Neural progenitor cell (in vitro differentiated cells): ENCODE measurements around the gene LRRC8B.

Experiments
- EZH2 ChIP-seq: fragments of 200-600 bp; sonication (generic); IDR thresholded peaks from 2 replicates; pipeline ENCODE4 v1.6.1; 2017; ENCODE audit warnings: antibody characterized with exemption, mild to moderate bottlenecking, moderate library complexity
- EZH2phosphoT487 ChIP-seq: fragments of 200-600 bp; sonication (generic); IDR thresholded peaks from 2 replicates; pipeline ENCODE4 v1.6.1; 2017; ENCODE audit warnings: antibody characterized with exemption
- TF ChIP-seq, protein P1 (sequence below): fragments of 200-600 bp; sonication (generic); IDR thresholded peaks from 2 replicates; pipeline ENCODE4 v1.5.1; 2017; ENCODE audit warnings: antibody characterized with exemption, mild to moderate bottlenecking

DNA sequence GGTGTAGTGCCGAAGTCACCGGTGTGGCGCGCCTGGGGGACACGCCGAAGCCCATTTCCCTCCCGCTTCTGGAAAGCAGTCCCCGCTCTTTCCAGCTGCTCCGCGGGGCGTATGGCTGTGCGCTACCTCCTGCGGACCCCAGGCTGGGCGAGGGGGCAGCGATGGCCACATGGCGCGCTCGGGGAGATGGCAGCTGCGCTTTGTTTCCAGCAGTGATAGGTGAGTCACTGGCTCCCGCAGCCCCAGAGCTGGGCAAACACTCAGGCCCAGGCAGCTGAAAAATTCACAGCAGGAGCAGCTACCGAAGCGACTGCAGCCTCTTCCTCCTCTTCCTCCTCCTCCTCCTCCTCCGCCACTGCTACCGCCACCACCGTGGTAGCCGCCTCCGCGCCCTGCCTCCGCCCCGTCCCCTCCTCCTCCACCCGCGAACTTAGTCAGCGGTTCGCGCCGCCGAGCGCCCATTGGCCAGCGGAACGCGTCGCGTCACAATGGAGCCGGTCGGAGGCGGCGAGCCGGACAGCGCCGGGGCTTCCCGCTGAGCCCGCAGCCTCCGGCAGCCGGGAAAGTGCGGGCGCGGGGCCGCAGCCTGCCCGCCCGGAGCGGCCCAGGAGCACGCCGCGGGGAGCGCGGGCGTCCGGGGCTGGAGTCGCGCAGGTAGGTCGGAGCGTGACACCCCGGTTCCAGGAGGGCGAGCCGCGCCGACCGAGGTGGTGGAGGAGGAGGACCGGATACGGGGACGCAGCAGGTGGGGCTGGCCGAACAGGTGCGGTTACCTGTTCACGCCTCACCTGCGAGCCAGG is at the start of gene LRRC8B:
- TF ChIP-seq, protein P1, sequence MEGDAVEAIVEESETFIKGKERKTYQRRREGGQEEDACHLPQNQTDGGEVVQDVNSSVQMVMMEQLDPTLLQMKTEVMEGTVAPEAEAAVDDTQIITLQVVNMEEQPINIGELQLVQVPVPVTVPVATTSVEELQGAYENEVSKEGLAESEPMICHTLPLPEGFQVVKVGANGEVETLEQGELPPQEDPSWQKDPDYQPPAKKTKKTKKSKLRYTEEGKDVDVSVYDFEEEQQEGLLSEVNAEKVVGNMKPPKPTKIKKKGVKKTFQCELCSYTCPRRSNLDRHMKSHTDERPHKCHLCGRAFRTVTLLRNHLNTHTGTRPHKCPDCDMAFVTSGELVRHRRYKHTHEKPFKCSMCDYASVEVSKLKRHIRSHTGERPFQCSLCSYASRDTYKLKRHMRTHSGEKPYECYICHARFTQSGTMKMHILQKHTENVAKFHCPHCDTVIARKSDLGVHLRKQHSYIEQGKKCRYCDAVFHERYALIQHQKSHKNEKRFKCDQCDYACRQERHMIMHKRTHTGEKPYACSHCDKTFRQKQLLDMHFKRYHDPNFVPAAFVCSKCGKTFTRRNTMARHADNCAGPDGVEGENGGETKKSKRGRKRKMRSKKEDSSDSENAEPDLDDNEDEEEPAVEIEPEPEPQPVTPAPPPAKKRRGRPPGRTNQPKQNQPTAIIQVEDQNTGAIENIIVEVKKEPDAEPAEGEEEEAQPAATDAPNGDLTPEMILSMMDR: no peak
- no peak for TF ChIP-seq EZH2phosphoT487
- no peak for TF ChIP-seq EZH2
